ENCODE measurements around the gene BCAS1.

BCAS1 gene

DNA sequence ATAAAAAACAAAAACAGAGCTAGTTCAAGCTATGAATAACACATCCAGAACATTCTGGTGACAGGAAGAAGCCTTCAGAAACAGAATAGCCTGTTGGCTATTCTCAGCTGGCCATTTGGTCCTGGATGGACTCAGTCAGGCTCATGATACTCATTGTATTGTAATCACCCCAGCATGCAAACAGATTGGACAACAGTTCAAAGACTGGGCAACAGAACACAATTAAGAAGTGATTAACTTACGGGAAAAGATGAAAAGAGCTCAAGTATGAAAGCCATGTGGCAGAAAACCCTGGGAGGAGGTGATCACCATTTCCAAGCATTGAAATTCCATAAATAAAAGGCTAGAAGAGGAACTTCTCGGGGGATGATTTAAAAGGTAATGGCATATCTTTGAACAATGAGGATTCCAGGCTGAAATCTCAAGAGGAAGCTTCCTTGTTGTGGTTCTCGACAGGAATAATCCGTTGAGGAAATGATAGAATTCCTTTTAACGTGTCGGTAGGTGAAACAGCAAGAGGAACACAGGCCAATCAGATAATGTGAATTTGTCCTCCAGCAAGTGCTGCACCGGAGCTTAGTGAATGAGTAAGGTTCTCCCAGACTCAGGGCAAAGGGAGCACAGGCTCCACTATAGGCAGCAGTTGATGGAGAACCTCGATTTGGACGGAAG lies 172.4 kb downstream of the BCAS1 start:
- no peak for DNase-seq

DNA sequence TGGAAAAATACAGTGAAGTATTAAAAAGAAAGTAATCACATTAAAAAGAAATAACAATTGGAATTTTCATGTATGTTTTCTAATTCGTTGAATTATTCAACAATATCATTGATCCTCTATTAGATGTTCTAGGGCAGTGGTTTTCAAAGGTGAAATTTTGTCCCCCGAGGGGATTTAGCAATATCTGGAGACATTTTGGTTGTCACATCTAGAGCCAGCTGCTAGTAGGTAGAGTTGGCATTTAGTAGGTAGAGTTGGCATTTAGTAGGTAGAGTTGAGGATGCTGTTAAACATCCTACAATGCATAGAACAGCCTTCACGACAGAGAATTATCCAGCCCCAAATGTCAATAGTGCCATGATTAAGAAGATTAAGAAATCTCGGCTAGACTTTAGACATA lies 173.7 kb downstream of the BCAS1 start:
- DNase-seq, result no peak

DNA sequence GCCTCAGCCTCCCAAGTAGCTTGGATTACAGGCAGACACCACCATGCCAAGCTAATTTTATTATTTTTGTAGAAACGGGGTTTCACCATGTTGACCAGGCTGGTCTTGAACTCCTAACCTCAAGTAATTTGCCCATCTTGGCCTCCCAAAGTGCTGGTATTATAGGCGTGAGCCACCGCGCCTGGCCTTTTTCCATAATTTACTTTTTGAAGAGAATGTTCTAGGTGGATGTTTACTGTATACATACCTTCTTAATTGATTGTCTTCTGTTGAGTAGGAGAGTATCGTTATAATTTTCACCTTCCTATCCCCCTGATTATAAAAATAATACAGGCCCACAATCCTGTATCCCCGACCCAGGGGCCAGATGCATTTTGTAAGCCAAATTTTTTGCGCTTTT lies 174.4 kb downstream of the BCAS1 start:
- DNase-seq, result no peak

DNA sequence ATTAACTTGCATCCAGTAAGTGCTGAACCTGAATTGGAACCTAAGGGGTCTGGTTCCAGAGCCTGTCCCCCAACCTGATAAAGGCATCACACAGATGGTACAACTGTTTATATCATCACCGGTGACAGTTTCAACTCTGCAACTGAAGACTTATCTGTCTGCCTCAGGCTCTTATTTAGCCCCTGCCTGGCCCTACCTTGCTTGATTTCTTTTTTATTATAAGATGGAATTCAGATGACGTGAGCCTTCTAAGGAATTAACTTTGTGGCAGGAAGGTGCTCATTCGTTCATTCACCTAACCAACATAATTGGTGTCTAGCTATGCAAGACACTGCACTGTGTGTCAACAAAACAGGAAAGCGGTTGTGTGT lies 175.0 kb downstream of the BCAS1 start:
- no peak for DNase-seq

DNA sequence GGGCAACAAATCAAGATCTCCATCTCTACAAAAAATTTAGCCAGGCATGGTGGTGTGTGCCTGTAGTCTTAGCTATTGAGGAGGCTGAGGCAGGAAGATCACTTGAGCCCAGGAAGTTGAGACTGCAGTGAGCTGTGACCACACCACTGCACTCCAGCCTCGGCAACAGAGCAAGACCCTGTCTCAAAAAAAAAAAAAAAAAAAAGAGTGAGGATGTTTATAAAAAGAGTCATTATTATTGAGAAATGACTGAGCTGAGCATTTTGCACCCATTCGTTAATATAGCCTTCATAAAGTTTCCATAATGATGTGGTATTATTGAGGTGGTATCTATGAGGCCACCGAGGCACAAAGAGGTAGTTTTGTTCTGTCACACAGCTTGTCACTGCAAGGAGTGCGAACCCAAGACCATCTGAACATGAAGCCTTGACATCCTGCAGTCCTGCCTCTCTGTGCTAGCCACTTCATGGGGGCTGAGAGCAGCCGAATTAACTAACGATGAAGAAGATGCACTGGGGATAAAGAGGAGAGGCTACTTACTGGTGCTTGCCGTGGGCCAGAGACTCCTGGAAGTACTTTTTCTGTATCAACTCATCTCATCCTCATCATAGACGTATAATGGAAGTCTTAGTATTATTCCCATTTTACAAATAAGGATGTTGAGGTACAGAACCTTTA lies 175.5 kb downstream of the BCAS1 start:
- no peak for DNase-seq

Measured in NCI-H2029 (cell line).